SK-N-MC (cell line): ENCODE data around the gene CNGB1.
A peak's percentile ranks its signal among the peaks of the same experiment; 100 is the strongest.
"Not testable (repeated sequence)": the region's sequence is repeated elsewhere in the genome, so short reads cannot be mapped to it uniquely, and the experiment has no call there.

Experiments used
- DNase-seq: peaks from one replicate; pipeline ENCODE4 v3.0.0-alpha.2; 2011; ENCODE audit warnings: low read depth, low spot score
- H3K27ac ChIP-seq: fragments of 200-600 bp; sonication (generic); 2 replicates; pipeline ENCODE4 v1.5.1; 2016; ENCODE audit warnings: mixed run types
- H3K36me3 ChIP-seq: fragments of 200-600 bp; sonication (generic); 2 replicates; pipeline ENCODE4 v1.6.1; 2017; ENCODE audit warnings: antibody characterized with exemption, low read length, mixed read lengths; ENCODE audit not compliant: insufficient read depth
- H3K4me3 ChIP-seq: fragments of 200-600 bp; sonication (generic); 2 replicates; pipeline ENCODE4 v1.5.1; 2016
- H3K9ac ChIP-seq: fragments of 200-600 bp; sonication (generic); 2 replicates; pipeline ENCODE4 v1.8.0; 2017; ENCODE audit warnings: mixed run types, mixed read lengths; ENCODE audit not compliant: insufficient read length
- H3K9me3 ChIP-seq: fragments of 200-600 bp; sonication (generic); 2 replicates; pipeline ENCODE4 v1.6.1; 2017; ENCODE audit warnings: low read depth, mild to moderate bottlenecking, antibody characterized with exemption, low read length, moderate library complexity, mixed read lengths
- EZH2 ChIP-seq: fragments of 200-600 bp; sonication (generic); IDR thresholded peaks from one replicate; pipeline ENCODE4 v1.6.1; 2017; ENCODE audit warnings: antibody characterized with exemption
- FOXP2 ChIP-seq: optimal IDR thresholded peaks from 2 replicates; pipeline ENCODE3; 2011; ENCODE audit warnings: mild to moderate bottlenecking, moderate library complexity; ENCODE audit not compliant: insufficient read depth; ENCODE audit errors: extremely low read length, control extremely low read depth
- POLR2AphosphoS5 ChIP-seq: IDR thresholded peaks from 2 replicates; pipeline ENCODE4 v1.6.1; 2012; ENCODE audit warnings: mild to moderate bottlenecking, low read depth, low read length, borderline replicate concordance

Gene CNGB1

GRCh38 chr16:57855188-57855587 is 115.7 kb downstream of the CNGB1 start:
- H3K9ac ChIP-seq = no peak overlapping the region
- TF ChIP-seq POLR2AphosphoS5 (no peak), EZH2 (no peak), FOXP2 (no peak)
- no peak for DNase-seq
- no peaks in the 10 kb centered on the region for H3K36me3 ChIP-seq
- no peak overlapping the region for H3K4me3 ChIP-seq
- no peak overlapping the region for H3K27ac ChIP-seq
- no peaks in the 10 kb centered on the region for H3K9me3 ChIP-seq

GRCh38 chr16:57852189-57852588 is 118.7 kb downstream of the CNGB1 start:
- no peak overlapping the region for H3K4me3 ChIP-seq
- no peak for DNase-seq
- H3K9me3 ChIP-seq = no peaks in the 10 kb centered on the region
- no peak overlapping the region for H3K9ac ChIP-seq
- TF ChIP-seq POLR2AphosphoS5 = no peak
- TF ChIP-seq FOXP2 = no peak
- TF ChIP-seq EZH2 = no peak
- H3K36me3 ChIP-seq = no peaks in the 10 kb centered on the region
- peak overlapping the region; percentile 88 for H3K27ac ChIP-seq

- Histone ChIP-seq H3K4me3 (no peak overlapping the region), H3K9me3 (no peaks in the 10 kb centered on the region), H3K36me3 (no peaks in the 10 kb centered on the region), H3K27ac (peak overlapping the region; percentile 98), H3K9ac (peak overlapping the region; percentile 62)
- DNase-seq = no peak
- TF ChIP-seq POLR2AphosphoS5 (no peak), EZH2 (no peak), FOXP2 (no peak)
Measured at GRCh38 chr16:57848181-57848580, 122.7 kb downstream of the CNGB1 start.

GRCh38 chr16:57846931-57847330 is 124.0 kb downstream of the CNGB1 start:
- Histone ChIP-seq H3K27ac (peak overlapping the region; percentile 100), H3K9ac (peak overlapping the region; percentile 67), H3K4me3 (peak overlapping the region; percentile 64)
- not testable (repeated sequence) for H3K9me3 ChIP-seq, H3K36me3 ChIP-seq, DNase-seq

GRCh38 chr16:57846078-57846697 is 124.7 kb downstream of the CNGB1 start:
- TF ChIP-seq FOXP2 = no peak
- no peak for TF ChIP-seq EZH2
- TF ChIP-seq POLR2AphosphoS5 = no peak
- Histone ChIP-seq H3K27ac (peak overlapping the region; percentile 100), H3K9me3 (no peaks in the 10 kb centered on the region), H3K4me3 (peak overlapping the region; percentile 64), H3K36me3 (no peaks in the 10 kb centered on the region), H3K9ac (peak overlapping the region; percentile 67)
- DNase-seq = no peak

- no peak for DNase-seq
- Histone ChIP-seq H3K9ac (no peak overlapping the region), H3K4me3 (peak overlapping the region; percentile 64), H3K36me3 (no peaks in the 10 kb centered on the region), H3K27ac (peak overlapping the region; percentile 100), H3K9me3 (no peaks in the 10 kb centered on the region)
- TF ChIP-seq FOXP2 = no peak
- TF ChIP-seq POLR2AphosphoS5 = no peak
- no peak for TF ChIP-seq EZH2
Measured at GRCh38 chr16:57845115-57845514, 125.8 kb downstream of the CNGB1 start.

- Histone ChIP-seq H3K36me3 (no peaks in the 10 kb centered on the region), H3K27ac (peak overlapping the region; percentile 100), H3K9ac (no peak overlapping the region), H3K9me3 (no peaks in the 10 kb centered on the region), H3K4me3 (peak overlapping the region; percentile 64)
- no peak for DNase-seq
- TF ChIP-seq EZH2 (no peak), POLR2AphosphoS5 (no peak), FOXP2 (no peak)
Measured at GRCh38 chr16:57844416-57845030, 126.4 kb downstream of the CNGB1 start.

GRCh38 chr16:57843400-57843799 is 127.5 kb downstream of the CNGB1 start:
- Histone ChIP-seq H3K9ac (no peak overlapping the region), H3K4me3 (no peak overlapping the region), H3K27ac (no peak overlapping the region), H3K36me3 (no peaks in the 10 kb centered on the region), H3K9me3 (no peaks in the 10 kb centered on the region)
- TF ChIP-seq EZH2 (no peak), FOXP2 (no peak), POLR2AphosphoS5 (no peak)
- no peak for DNase-seq

GRCh38 chr16:57842601-57843000 is 128.3 kb downstream of the CNGB1 start:
- Histone ChIP-seq H3K9ac (no peak overlapping the region), H3K4me3 (no peak overlapping the region), H3K27ac (peak overlapping the region; percentile 48; the same call in 1 of the 2 replicates), H3K36me3 (no peaks in the 10 kb centered on the region), H3K9me3 (no peaks in the 10 kb centered on the region)
- DNase-seq = no peak
- TF ChIP-seq EZH2 = no peak
- TF ChIP-seq POLR2AphosphoS5 = no peak
- TF ChIP-seq FOXP2 = no peak
